Vagina (tissue), 2 donors: ENCODE measurements around the gene MRPS34.

Experiments
- CTCF ChIP-seq, 3 experiments: fragments of 450-650 bp in 2 of 3; fragments of 200-600 bp in 1 of 3; sonication (generic) in 1 of 3; IDR thresholded peaks; one replicate each; pipeline ENCODE4 v1.5.1; 2017 to 2019; ENCODE audit warnings: antibody characterized with exemption in 3 of 3, mild to moderate bottlenecking in 2 of 3, moderate library complexity in 2 of 3
- POLR2A ChIP-seq, 2 donors: fragments of 450-650 bp; IDR thresholded peaks; one replicate each; pipeline ENCODE4 v1.6.1; 2017; ENCODE audit warnings: antibody characterized with exemption in 2 of 2, mild to moderate bottlenecking in 2 of 2, moderate library complexity in 2 of 2
- POLR2AphosphoS5 ChIP-seq, 2 donors: sonication (generic); formaldehyde crosslinking; IDR thresholded peaks; one replicate each; pipeline ENCODE4 v1.9.0; 2017; ENCODE audit warnings: antibody characterized with exemption in 2 of 2, mild to moderate bottlenecking in 2 of 2, low read depth in 1 of 2; ENCODE audit not compliant: insufficient read depth in 1 of 2

- TF ChIP-seq CTCF (IDR thresholded peaks at IDR 0.05) (no peak), POLR2AphosphoS5 (IDR thresholded peaks at IDR 0.05; ENCODE audit: insufficient read depth in 1 of 2, low read depth in 1 of 2) (no peak), POLR2A (IDR thresholded peaks at IDR 0.05) (no peak)
These were observed 49.1 kb upstream of the MRPS34 start for GRCh38 chr16:1821861-1822611.
